Measurements from ENCODE around the gene MAFF.

Gene MAFF

GRCh38 chr22:38244106-38244505 is 42.3 kb downstream of the MAFF start:
- Histone ChIP-seq H3K27me3 (ENCODE audit: control insufficient read depth, low read length) (no peaks in the 10 kb centered on the region), H3K27ac (ENCODE audit: low read depth, low read length) (no peak overlapping the region), H3F3A (ENCODE audit: control insufficient read depth, insufficient read depth) (no peaks in the 10 kb centered on the region), H4K20me1 (ENCODE audit: control insufficient read depth, insufficient read depth, low read depth, low read length) (no peaks in the 10 kb centered on the region), H3K4me3 (ENCODE audit: low read length) (no peak overlapping the region), H3K79me2 (ENCODE audit: control insufficient read depth, low read length) (no peaks in the 10 kb centered on the region), H3K9me3 (ENCODE audit: control insufficient read depth, insufficient read depth, low read length) (no peaks in the 10 kb centered on the region), H3K4me1 (ENCODE audit: control insufficient read depth, low read length) (peaks cover 23% of the 10 kb centered on the region), H3K36me3 (ENCODE audit: control insufficient read depth, low read length) (no peaks in the 10 kb centered on the region), H3K9me2 (replicated peaks; ENCODE audit: control insufficient read depth, low read length) (no peaks in the 10 kb centered on the region), H3K4me2 (ENCODE audit: low read length) (no peak overlapping the region)
- TF ChIP-seq EZH2phosphoT487 (IDR thresholded peaks at IDR 0.05; ENCODE audit: borderline replicate concordance, low read length), result no peak
- no peak for TF ChIP-seq CTCF (IDR thresholded peaks at IDR 0.05; ENCODE audit: low read depth, low read length, poor library complexity, severe bottlenecking)

- Histone ChIP-seq H3K27me3 (ENCODE audit: control insufficient read depth, low read length) (no peaks in the 10 kb centered on the region), H3K4me1 (ENCODE audit: control insufficient read depth, low read length) (peaks cover 23% of the 10 kb centered on the region), H3K79me2 (ENCODE audit: control insufficient read depth, low read length) (no peaks in the 10 kb centered on the region), H3K36me3 (ENCODE audit: control insufficient read depth, low read length) (no peaks in the 10 kb centered on the region), H3K9me3 (ENCODE audit: control insufficient read depth, insufficient read depth, low read length) (no peaks in the 10 kb centered on the region), H3K27ac (ENCODE audit: low read depth, low read length) (no peak overlapping the region), H3K4me3 (ENCODE audit: low read length) (no peak overlapping the region), H3F3A (ENCODE audit: control insufficient read depth, insufficient read depth) (no peaks in the 10 kb centered on the region), H3K9me2 (replicated peaks; ENCODE audit: control insufficient read depth, low read length) (no peaks in the 10 kb centered on the region), H3K4me2 (ENCODE audit: low read length) (peak overlapping the region; percentile 18; the same call in 1 of the 2 replicates), H4K20me1 (ENCODE audit: control insufficient read depth, insufficient read depth, low read depth, low read length) (no peaks in the 10 kb centered on the region)
- no peak for TF ChIP-seq CTCF (IDR thresholded peaks at IDR 0.05; ENCODE audit: low read depth, low read length, poor library complexity, severe bottlenecking)
- no peak for TF ChIP-seq EZH2phosphoT487 (IDR thresholded peaks at IDR 0.05; ENCODE audit: borderline replicate concordance, low read length)
Measured at GRCh38 chr22:38246046-38246658, 44.4 kb downstream of the MAFF start.

- Histone ChIP-seq H3F3A (ENCODE audit: control insufficient read depth, insufficient read depth) (no peaks in the 10 kb centered on the region), H3K9me2 (replicated peaks; ENCODE audit: control insufficient read depth, low read length) (no peaks in the 10 kb centered on the region), H3K4me2 (ENCODE audit: low read length) (peak overlapping the region; percentile 18; the same call in 1 of the 2 replicates), H4K20me1 (ENCODE audit: control insufficient read depth, insufficient read depth, low read depth, low read length) (no peaks in the 10 kb centered on the region), H3K4me1 (ENCODE audit: control insufficient read depth, low read length) (peaks cover 23% of the 10 kb centered on the region), H3K27me3 (ENCODE audit: control insufficient read depth, low read length) (no peaks in the 10 kb centered on the region), H3K4me3 (ENCODE audit: low read length) (no peak overlapping the region), H3K36me3 (ENCODE audit: control insufficient read depth, low read length) (no peaks in the 10 kb centered on the region), H3K79me2 (ENCODE audit: control insufficient read depth, low read length) (no peaks in the 10 kb centered on the region), H3K27ac (ENCODE audit: low read depth, low read length) (no peak overlapping the region), H3K9me3 (ENCODE audit: control insufficient read depth, insufficient read depth, low read length) (no peaks in the 10 kb centered on the region)
- TF ChIP-seq CTCF (IDR thresholded peaks at IDR 0.05; ENCODE audit: low read depth, low read length, poor library complexity, severe bottlenecking) (no peak), EZH2phosphoT487 (IDR thresholded peaks at IDR 0.05; ENCODE audit: borderline replicate concordance, low read length) (no peak)
Measured at GRCh38 chr22:38246692-38247091, 44.9 kb downstream of the MAFF start.

Data from DOHH2 (cell line).